ENCODE results near the gene LSM14B.

The LSM14B gene

DNA sequence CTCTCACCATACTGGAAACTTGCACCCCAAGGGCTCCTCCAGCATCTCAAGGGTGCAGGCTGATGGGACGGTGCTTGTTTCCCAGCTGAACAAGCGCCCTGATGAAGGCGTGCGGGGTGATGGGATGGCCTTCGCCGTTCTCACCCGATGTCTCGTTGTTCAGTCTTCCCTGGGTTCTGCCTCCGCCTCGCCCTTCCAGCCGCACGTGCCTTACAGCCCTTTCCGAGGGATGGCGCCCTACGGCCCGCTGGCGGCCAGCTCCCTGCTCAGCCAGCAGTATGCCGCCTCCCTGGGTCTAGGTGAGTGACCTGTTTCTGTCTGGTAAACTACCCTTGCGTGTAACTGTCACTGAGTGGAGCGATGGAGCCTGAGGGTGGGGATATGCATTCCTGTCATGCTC, 3.9 kb downstream of the LSM14B start:
- DNase-seq (ENCODE audit: low read depth), result no peak
- TF ChIP-seq, protein P1, sequence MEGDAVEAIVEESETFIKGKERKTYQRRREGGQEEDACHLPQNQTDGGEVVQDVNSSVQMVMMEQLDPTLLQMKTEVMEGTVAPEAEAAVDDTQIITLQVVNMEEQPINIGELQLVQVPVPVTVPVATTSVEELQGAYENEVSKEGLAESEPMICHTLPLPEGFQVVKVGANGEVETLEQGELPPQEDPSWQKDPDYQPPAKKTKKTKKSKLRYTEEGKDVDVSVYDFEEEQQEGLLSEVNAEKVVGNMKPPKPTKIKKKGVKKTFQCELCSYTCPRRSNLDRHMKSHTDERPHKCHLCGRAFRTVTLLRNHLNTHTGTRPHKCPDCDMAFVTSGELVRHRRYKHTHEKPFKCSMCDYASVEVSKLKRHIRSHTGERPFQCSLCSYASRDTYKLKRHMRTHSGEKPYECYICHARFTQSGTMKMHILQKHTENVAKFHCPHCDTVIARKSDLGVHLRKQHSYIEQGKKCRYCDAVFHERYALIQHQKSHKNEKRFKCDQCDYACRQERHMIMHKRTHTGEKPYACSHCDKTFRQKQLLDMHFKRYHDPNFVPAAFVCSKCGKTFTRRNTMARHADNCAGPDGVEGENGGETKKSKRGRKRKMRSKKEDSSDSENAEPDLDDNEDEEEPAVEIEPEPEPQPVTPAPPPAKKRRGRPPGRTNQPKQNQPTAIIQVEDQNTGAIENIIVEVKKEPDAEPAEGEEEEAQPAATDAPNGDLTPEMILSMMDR (IDR thresholded peaks at IDR 0.05; ENCODE audit: insufficient read depth, low read depth, low read length, missing control alignments), result no peak
- H3K4me3 ChIP-seq (ENCODE audit: low read depth, low read length), result no peak overlapping the region

- H3K4me3 ChIP-seq (ENCODE audit: low read depth, low read length), result no peak overlapping the region
- TF ChIP-seq, protein P1 (IDR thresholded peaks at IDR 0.05; ENCODE audit: insufficient read depth, low read depth, low read length, missing control alignments), result no peak
- no peak for DNase-seq (ENCODE audit: low read depth)
These were observed 5.5 kb downstream of the LSM14B start for GRCh38 chr20:62127799-62128198.

GRCh38 chr20:62128502-62128901, 6.2 kb downstream of the LSM14B start:
- H3K4me3 ChIP-seq (ENCODE audit: low read depth, low read length), result no peak overlapping the region
- no peak for DNase-seq (ENCODE audit: low read depth)
- TF ChIP-seq, protein P1 (IDR thresholded peaks at IDR 0.05; ENCODE audit: insufficient read depth, low read depth, low read length, missing control alignments), result no peak

GRCh38 chr20:62129731-62130531, 7.7 kb downstream of the LSM14B start:
- no peak for DNase-seq (ENCODE audit: low read depth)
- TF ChIP-seq, protein P1 (IDR thresholded peaks at IDR 0.05; ENCODE audit: insufficient read depth, low read depth, low read length, missing control alignments), result no peak
- no peak overlapping the region for H3K4me3 ChIP-seq (ENCODE audit: low read depth, low read length)

DNA sequence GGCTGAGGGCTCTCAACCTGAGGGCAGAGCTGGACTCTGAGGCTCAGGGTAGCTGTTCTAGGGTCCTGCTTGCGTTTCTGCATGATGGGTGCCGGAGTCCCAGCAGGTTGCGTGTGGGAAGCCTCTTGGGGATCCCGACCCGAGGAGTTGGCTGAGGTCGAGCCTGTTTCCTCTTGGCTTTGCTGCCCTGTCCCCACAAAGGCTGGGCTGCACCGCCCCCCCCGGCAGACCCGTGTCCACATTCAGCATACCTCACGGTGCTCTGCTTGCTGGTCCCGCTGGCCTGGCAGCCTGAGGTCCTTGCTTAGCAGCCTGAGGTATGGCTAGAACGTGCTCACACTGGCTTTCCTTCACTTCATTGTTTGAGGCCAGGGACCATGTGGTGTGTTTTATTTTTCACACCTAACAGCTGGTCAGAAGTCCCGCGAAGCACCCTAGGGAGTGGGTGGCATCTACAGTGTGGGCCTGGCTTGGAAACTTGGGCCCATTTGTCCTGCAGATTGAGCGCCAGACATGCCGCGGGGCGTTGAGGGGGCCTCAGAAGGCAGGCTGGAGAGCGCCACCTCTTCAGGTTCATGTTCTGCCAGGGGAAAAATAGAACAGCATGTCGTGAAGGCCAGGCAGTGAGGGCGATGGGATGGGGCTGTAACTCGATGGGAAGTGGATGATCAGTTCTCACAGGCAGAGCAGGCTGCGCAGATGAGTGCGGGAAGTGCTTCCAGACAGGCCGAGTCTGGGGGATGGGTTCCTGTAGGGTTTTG, 9.5 kb downstream of the LSM14B start:
- no peak overlapping the region for H3K4me3 ChIP-seq (ENCODE audit: low read depth, low read length)
- TF ChIP-seq, protein P1 (IDR thresholded peaks at IDR 0.05; ENCODE audit: insufficient read depth, low read depth, low read length, missing control alignments), result no peak
- no peak for DNase-seq (ENCODE audit: low read depth)

GRCh38 chr20:62132421-62132820, 10.1 kb downstream of the LSM14B start:
- no peak for DNase-seq (ENCODE audit: low read depth)
- TF ChIP-seq, protein P1 (IDR thresholded peaks at IDR 0.05; ENCODE audit: insufficient read depth, low read depth, low read length, missing control alignments), result no peak
- no peak overlapping the region for H3K4me3 ChIP-seq (ENCODE audit: low read depth, low read length)
